A549 (cell line): ENCODE results near the gene DNAJC15. TPM values are rescaled to one million over a fixed set of nuclear protein-coding genes. Genes with fewer than 3 reads are reported as not detected.

Source experiments
- ATAC-seq, 2 experiments: fragments of 200-7000 bp in 1 of 2; fragments of >200 bp in 1 of 2; cut with Nextera tagmentation in 1 of 2; cut with Tn5 transposase in 1 of 2; 3 replicates each; pipeline versions ENCODE4 v1.8.0 to v1.9.1; 2018 to 2020; ENCODE audit warnings: mild to moderate bottlenecking in 1 of 2, moderate library complexity in 1 of 2
- CTCF ChIA-PET: fragments of 300-600 bp; sonication (Branson Sonifier 250); formaldehyde crosslinking; extraction: SDS; loops from one replicate; lab custom pipeline; 2021; ENCODE audit warnings: antibody characterized with exemption, inconsistent platforms; lab: Yijun Ruan, JAX
- POLR2A ChIA-PET: fragments of 350-600 bp; formaldehyde crosslinking; extraction: SDS; loops from one replicate; lab custom pipeline; 2021; ENCODE audit warnings: antibody characterized with exemption, inconsistent platforms; lab: Yijun Ruan, JAX
- DNase-seq, 2 experiments: peaks; one replicate each; pipeline versions ENCODE4 v3.0.0 to v3.0.0-alpha.2; 2011 to 2016; ENCODE audit warnings: low read depth in 1 of 2, low spot score in 1 of 2
- FAIRE-seq: peaks from 2 replicates; lab custom pipeline; 2011; peaks lifted over from hg19 to GRCh38; lab: Jason Lieb, UNC
- H3K27ac ChIP-seq, 2 experiments: fragments of >200 bp; sonication (Bioruptor Twin); formaldehyde crosslinking; 3 replicates each; pipeline ENCODE4 v1.5.1; 2016 to 2017
- H3K4me1 ChIP-seq: fragments of >200 bp; sonication (Bioruptor Twin); formaldehyde crosslinking; 3 replicates; pipeline ENCODE4 v1.6.1; 2016
- H3K4me2 ChIP-seq: fragments of >200 bp; sonication (Bioruptor Twin); formaldehyde crosslinking; 3 replicates; pipeline ENCODE4 v1.6.1; 2016
- H3K4me3 ChIP-seq: fragments of >200 bp; sonication (Bioruptor Twin); formaldehyde crosslinking; 3 replicates; pipeline ENCODE4 v1.5.1; 2016
- H3K9me3 ChIP-seq: fragments of >200 bp; sonication (Bioruptor Twin); formaldehyde crosslinking; 3 replicates; pipeline ENCODE4 v1.6.1; 2016
- CBX2 ChIP-seq: fragments of 200-600 bp; sonication (generic); IDR thresholded peaks from 2 replicates; pipeline ENCODE4 v1.6.1; 2016; ENCODE audit warnings: low read depth, mild to moderate bottlenecking, borderline replicate concordance
- EP300 ChIP-seq, 2 experiments: fragments of >200 bp; sonication (Bioruptor Twin); formaldehyde crosslinking; IDR thresholded peaks; 2 replicates in 1 of 2; 3 replicates in 1 of 2; pipeline ENCODE4 v1.6.1; 2016 to 2017
- ESRRA ChIP-seq: fragments of 150-350 bp; IDR thresholded peaks from 2 replicates; pipeline ENCODE4 v1.6.1; 2014; ENCODE audit warnings: mild to moderate bottlenecking, low read length, borderline replicate concordance
- FOSB ChIP-seq: fragments of 250-450 bp; sonication (Bioruptor Pico); IDR thresholded peaks from 2 replicates; pipeline ENCODE4 v1.5.0; 2020; ENCODE audit warnings: mild to moderate bottlenecking, moderate library complexity
- FOXS1 ChIP-seq: fragments of 250-450 bp; sonication (Bioruptor Pico); IDR thresholded peaks from 2 replicates; pipeline ENCODE4 v1.5.0; 2020; ENCODE audit warnings: mild to moderate bottlenecking, moderate library complexity
- HOXA7 ChIP-seq: fragments of 250-450 bp; sonication (Bioruptor Pico); IDR thresholded peaks from 2 replicates; pipeline ENCODE4 v1.5.0; 2020; ENCODE audit warnings: mild to moderate bottlenecking, moderate library complexity
- MAFK ChIP-seq: fragments of 450-650 bp; IDR thresholded peaks from 2 replicates; pipeline ENCODE4 v1.6.1; 2014; ENCODE audit not compliant: partially characterized antibody
- MAX ChIP-seq: IDR thresholded peaks from 2 replicates; pipeline ENCODE4 v1.6.1; 2012
- MYC ChIP-seq: IDR thresholded peaks from 2 replicates; pipeline ENCODE4 v1.6.1; 2012; ENCODE audit warnings: mild to moderate bottlenecking, inconsistent platforms, low read length, improper control_type of control experiment, borderline replicate concordance
- NFE2L2 ChIP-seq: fragments of 150-350 bp; conservative IDR thresholded peaks from 2 replicates; pipeline ENCODE4 v1.6.1; 2014; ENCODE audit warnings: low read length
- NPAS2 ChIP-seq: fragments of 250-450 bp; sonication (Bioruptor Pico); IDR thresholded peaks from 2 replicates; pipeline ENCODE4 v1.8.0; 2022; ENCODE audit warnings: mild to moderate bottlenecking, moderate library complexity, borderline replicate concordance
- REST ChIP-seq: fragments of 200-600 bp; sonication (generic); IDR thresholded peaks from 2 replicates; pipeline ENCODE4 v1.6.1; 2016; ENCODE audit warnings: antibody characterized with exemption, mild to moderate bottlenecking, moderate library complexity
- RNF2 ChIP-seq: fragments of 200-600 bp; sonication (generic); IDR thresholded peaks from 2 replicates; pipeline ENCODE4 v1.6.1; 2016; ENCODE audit warnings: low read depth, mild to moderate bottlenecking, antibody characterized with exemption, moderate library complexity, borderline replicate concordance
- SMC3 ChIP-seq: fragments of >200 bp; sonication (Bioruptor Twin); formaldehyde crosslinking; IDR thresholded peaks from 3 replicates; pipeline ENCODE4 v1.6.1; 2018; ENCODE audit warnings: inconsistent platforms
- ZFP36 ChIP-seq: fragments of 450-650 bp; IDR thresholded peaks from 2 replicates; pipeline ENCODE4 v1.6.1; 2014; ENCODE audit warnings: borderline replicate concordance; ENCODE audit not compliant: partially characterized antibody
- ZSCAN20 ChIP-seq: fragments of 250-450 bp; sonication (Bioruptor Pico); IDR thresholded peaks from 2 replicates; pipeline ENCODE4 v1.8.0; 2022; ENCODE audit warnings: mild to moderate bottlenecking, moderate library complexity
- WGBS: methylation state at CpG from one replicate; pipeline ENCODE4 v1.1.6; 2017; ENCODE audit errors: missing lambda C conversion rate; 5-methylcytosine and 5-hydroxymethylcytosine counted together
- polyA plus RNA-seq, 4 experiments: library from polyadenylated mRNA; depleted of rRNA in 3 of 4; stranded (reverse); fragments of >200 nt; fragmentation: RNase III in 1 of 4; extraction: RNeasy Plus Mini Kit Qiagen cat#74134 plus additional on column Dnase treatment in 1 of 4; gene quantifications; 2 replicates in 3 of 4; 3 replicates in 1 of 4; pipeline ENCODE4 v1.2.3, GENCODE V29; 2011 to 2017
- TF ChIP-seq, protein P1 (sequence below): fragments of 150-350 bp; IDR thresholded peaks from 2 replicates; pipeline ENCODE4 v1.6.1; 2014; ENCODE audit warnings: low read depth, mild to moderate bottlenecking, low read length
- TF ChIP-seq, protein P2 (sequence below): IDR thresholded peaks from 2 replicates; pipeline ENCODE4 v1.6.1; 2012
- TF ChIP-seq, protein P3 (sequence below): fragments of 450-650 bp; IDR thresholded peaks from 2 replicates; pipeline ENCODE4 v1.6.1; 2014; ENCODE audit warnings: antibody characterized with exemption

DNAJC15 gene
- polyA plus RNA-seq, 2 of the 4 experiments (the other 2 are of a cell fraction): 0.03 to 0.05 TPM

- ChIA-PET POLR2A (no interaction called here), CTCF (no interaction called here)
- no peak for FAIRE-seq
- H3K27ac ChIP-seq: 0 out of 6 replicates have a peak overlapping the region, but pooled peaks of 1 of the 2 experiments have one; percentile 15
- H3K4me2 ChIP-seq: no peak overlapping the region
- ATAC-seq: no peak
- no peaks in the 10 kb centered on the region for H3K4me1 ChIP-seq
- H3K9me3 ChIP-seq: no peaks in the 10 kb centered on the region
- no peak for DNase-seq
- no peak overlapping the region for H3K4me3 ChIP-seq
- TF ChIP-seq SMC3: no peak
- peak; percentile 46 for TF ChIP-seq MAFK
- TF ChIP-seq NFE2L2: peak; percentile 68
- 56% methylated on average over 6 of the region's 8 CpGs for WGBS
Measured at GRCh38 chr13:43145534-43146196, 122.3 kb downstream of the DNAJC15 start.

DNA sequence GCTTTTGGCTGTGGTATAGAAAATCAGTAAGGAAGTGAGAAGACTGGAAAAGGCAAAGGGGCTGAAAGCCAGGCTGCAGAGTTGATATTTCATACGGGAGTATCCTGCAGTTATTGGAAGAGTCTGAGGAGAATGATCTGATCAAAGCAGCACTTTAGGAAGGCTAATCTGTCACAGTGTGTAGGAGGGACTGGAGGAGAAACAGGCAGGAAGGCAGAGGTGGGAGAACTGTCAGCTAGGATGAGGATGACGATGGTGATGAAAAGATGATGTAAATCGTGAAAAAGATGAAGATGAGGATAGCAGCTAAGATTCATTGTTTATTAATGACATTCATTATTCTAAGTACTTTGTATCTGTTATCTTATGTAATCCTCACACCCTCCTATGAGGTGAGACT, 123.0 kb downstream of the DNAJC15 start:
- ATAC-seq (no peak), DNase-seq (no peak), FAIRE-seq (no peak)
- POLR2A ChIA-PET: no interaction called here
- H3K4me3 ChIP-seq: no peak overlapping the region
- WGBS: 73% methylated on average over 3 of the region's 3 CpGs
- no peaks in the 10 kb centered on the region for H3K9me3 ChIP-seq
- TF ChIP-seq FOXS1 (CRISPR knock-in tag) (no peak), MAFK (no peak), ZSCAN20 (no peak), MAX (no peak), EP300 (IDR thresholded peaks at IDR 0.05) (no peak), ZFP36 (no peak)
- TF ChIP-seq, protein P1, sequence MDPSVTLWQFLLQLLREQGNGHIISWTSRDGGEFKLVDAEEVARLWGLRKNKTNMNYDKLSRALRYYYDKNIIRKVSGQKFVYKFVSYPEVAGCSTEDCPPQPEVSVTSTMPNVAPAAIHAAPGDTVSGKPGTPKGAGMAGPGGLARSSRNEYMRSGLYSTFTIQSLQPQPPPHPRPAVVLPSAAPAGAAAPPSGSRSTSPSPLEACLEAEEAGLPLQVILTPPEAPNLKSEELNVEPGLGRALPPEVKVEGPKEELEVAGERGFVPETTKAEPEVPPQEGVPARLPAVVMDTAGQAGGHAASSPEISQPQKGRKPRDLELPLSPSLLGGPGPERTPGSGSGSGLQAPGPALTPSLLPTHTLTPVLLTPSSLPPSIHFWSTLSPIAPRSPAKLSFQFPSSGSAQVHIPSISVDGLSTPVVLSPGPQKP: no peak
- no peak overlapping the region for H3K4me2 ChIP-seq
- H3K27ac ChIP-seq: no peak overlapping the region
- CTCF ChIA-PET: no interaction called here
- H3K4me1 ChIP-seq: no peaks in the 10 kb centered on the region

DNA sequence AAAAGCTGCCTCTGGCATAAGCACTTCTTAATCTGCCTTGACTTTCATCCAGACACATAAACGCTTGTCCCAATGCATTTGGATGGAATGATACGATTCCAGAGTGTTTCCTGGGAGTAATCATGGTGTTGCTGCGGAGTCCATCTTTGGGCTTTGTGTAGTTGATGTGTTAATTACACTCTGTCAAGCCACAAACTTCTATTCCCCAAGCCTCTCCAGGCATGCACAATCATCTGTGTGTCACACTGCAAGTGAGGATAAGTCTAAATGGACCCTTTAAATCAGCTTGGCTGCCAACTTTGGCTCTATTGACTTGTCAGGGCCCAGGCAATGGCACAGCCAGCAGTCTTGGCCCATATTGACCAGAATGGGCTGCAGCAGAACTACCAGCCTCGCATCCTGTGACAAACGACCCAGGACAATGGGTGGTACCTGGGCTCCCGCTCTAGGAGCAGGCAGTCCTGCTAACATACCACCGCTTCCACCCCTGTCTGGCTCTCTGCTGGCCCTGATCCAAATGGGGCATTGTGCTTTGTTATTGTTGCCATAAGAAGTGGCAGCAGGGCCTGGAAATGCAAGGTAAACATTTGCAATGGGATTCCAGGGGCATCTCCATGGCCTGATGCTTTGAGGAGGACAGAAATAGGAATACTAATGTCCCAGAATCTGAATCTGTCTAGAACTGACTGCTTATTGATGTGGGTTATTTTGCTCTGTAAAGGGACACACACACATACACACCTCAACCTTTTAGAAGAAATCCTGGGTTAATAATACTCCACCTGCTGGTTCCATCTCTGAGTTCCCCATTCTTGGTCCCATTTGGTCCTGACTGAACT, 127.2 kb downstream of the DNAJC15 start:
- ATAC-seq: no peak
- WGBS: 74% methylated on average over 4 of the region's 7 CpGs
- peaks cover 2% of the 10 kb centered on the region; the same call in 1 of the 3 replicates for H3K4me1 ChIP-seq
- H3K4me3 ChIP-seq: no peak overlapping the region
- POLR2A ChIA-PET: no interaction called here
- no peaks in the 10 kb centered on the region for H3K9me3 ChIP-seq
- FAIRE-seq: no peak
- no peak for DNase-seq
- no peak overlapping the region for H3K4me2 ChIP-seq
- TF ChIP-seq REST: no peak
- TF ChIP-seq MYC: no peak
- no peak for TF ChIP-seq FOSB
- no peak for TF ChIP-seq NPAS2 (CRISPR knock-in tag)
- no peak for TF ChIP-seq CBX2
- no peak for TF ChIP-seq ESRRA
- TF ChIP-seq, protein P2, sequence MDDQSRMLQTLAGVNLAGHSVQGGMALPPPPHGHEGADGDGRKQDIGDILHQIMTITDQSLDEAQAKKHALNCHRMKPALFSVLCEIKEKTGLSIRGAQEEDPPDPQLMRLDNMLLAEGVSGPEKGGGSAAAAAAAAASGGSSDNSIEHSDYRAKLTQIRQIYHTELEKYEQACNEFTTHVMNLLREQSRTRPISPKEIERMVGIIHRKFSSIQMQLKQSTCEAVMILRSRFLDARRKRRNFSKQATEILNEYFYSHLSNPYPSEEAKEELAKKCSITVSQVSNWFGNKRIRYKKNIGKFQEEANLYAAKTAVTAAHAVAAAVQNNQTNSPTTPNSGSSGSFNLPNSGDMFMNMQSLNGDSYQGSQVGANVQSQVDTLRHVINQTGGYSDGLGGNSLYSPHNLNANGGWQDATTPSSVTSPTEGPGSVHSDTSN: no peak
- TF ChIP-seq, protein P3, sequence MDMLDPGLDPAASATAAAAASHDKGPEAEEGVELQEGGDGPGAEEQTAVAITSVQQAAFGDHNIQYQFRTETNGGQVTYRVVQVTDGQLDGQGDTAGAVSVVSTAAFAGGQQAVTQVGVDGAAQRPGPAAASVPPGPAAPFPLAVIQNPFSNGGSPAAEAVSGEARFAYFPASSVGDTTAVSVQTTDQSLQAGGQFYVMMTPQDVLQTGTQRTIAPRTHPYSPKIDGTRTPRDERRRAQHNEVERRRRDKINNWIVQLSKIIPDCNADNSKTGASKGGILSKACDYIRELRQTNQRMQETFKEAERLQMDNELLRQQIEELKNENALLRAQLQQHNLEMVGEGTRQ: no peak
- TF ChIP-seq HOXA7 (CRISPR knock-in tag): no peak
- no peak for TF ChIP-seq RNF2
- CTCF ChIA-PET: no interaction called here
- H3K27ac ChIP-seq: no peak overlapping the region
